Measurements from ENCODE around the gene GTF3C1. TPM values are rescaled to one million over a fixed set of nuclear protein-coding genes. Genes with fewer than 3 reads are reported as not detected.

The GTF3C1 gene
- total RNA-seq, 4 donors from 2014 or later: 38.5 to 57.2 (median 41.0) TPM

DNA sequence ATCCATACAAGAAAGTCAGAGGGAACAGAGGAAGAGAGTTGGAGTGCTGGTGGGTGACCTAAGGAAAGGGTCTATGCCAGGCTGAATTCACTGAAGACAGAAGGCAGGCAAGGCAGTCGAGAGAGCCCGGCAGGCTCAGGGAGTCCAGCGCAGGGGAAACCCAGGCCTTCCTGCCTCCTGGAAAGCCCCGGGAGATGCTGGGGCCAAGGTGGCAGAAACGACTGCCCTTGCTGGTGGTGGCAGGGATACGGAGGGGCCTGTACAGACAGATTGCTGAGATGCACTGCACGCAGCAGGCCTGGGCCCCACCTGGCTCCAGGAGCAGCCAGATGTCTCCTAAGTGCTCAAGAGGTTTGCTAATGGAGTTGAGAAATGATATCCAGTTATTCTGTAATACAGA is 59.8 kb downstream of the GTF3C1 start:
- no peak for DNase-seq (ENCODE audit: low spot score)
- TF ChIP-seq, protein P1, sequence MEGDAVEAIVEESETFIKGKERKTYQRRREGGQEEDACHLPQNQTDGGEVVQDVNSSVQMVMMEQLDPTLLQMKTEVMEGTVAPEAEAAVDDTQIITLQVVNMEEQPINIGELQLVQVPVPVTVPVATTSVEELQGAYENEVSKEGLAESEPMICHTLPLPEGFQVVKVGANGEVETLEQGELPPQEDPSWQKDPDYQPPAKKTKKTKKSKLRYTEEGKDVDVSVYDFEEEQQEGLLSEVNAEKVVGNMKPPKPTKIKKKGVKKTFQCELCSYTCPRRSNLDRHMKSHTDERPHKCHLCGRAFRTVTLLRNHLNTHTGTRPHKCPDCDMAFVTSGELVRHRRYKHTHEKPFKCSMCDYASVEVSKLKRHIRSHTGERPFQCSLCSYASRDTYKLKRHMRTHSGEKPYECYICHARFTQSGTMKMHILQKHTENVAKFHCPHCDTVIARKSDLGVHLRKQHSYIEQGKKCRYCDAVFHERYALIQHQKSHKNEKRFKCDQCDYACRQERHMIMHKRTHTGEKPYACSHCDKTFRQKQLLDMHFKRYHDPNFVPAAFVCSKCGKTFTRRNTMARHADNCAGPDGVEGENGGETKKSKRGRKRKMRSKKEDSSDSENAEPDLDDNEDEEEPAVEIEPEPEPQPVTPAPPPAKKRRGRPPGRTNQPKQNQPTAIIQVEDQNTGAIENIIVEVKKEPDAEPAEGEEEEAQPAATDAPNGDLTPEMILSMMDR (IDR thresholded peaks at IDR 0.05): no peak
- no peak for ATAC-seq (ENCODE audit: low FRiP score)

- TF ChIP-seq, protein P1 (IDR thresholded peaks at IDR 0.05): no peak
- no peak for ATAC-seq (ENCODE audit: low FRiP score)
- DNase-seq (ENCODE audit: low spot score): no peak
These were observed 60.3 kb downstream of the GTF3C1 start for GRCh38 chr16:27489421-27489820.

DNA sequence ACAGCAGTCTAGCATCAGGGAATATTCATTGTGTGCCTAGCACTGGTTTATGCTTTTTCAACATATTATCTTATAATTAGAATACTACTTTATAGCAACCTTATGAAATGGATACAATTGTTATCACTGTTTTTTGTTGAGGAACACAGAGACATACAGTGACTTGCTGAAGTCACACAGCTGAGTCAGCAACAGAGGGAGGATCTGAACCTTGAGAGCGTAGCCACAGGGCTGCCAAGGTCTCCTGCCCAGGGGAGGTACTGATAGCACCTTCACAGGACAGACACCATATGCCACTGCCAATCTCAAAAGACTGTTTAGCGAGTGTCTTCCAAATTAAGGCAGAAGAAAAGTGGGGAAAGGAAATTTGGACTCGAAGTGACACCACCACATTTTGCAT is 63.0 kb downstream of the GTF3C1 start:
- TF ChIP-seq, protein P1 (IDR thresholded peaks at IDR 0.05): no peak
- DNase-seq (ENCODE audit: low spot score) (no peak), ATAC-seq (ENCODE audit: low FRiP score) (no peak)

- DNase-seq (ENCODE audit: low spot score) (no peak), ATAC-seq (ENCODE audit: low FRiP score) (no peak)
- TF ChIP-seq, protein P1 (IDR thresholded peaks at IDR 0.05): no peak
These were observed 63.4 kb downstream of the GTF3C1 start for GRCh38 chr16:27486344-27486743.

- no peak for ATAC-seq (ENCODE audit: low FRiP score)
- DNase-seq (ENCODE audit: low spot score): no peak
- TF ChIP-seq, protein P1 (IDR thresholded peaks at IDR 0.05): no peak
These were observed 63.9 kb downstream of the GTF3C1 start for GRCh38 chr16:27485811-27486210.

DNA sequence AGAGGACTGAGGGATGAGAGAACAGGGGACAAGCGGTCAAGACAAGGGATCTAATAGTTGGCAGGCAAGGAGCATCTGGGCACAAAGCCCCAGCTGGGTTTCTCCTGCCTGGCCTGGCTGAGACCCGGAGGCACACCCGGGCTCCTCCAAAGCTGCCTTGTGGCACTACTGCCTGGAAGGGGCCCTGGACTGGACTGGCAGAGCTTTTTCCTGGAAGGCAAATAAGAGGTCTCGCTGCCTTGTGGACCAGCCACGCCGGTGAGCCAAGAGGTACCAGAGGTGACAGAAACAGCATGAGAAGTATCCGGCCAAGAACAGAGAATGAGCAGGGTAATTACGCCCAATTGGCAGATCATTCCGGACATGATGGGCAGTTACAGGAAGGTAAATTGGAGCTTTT is 64.6 kb downstream of the GTF3C1 start:
- ATAC-seq (ENCODE audit: low FRiP score) (no peak), DNase-seq (ENCODE audit: low spot score) (no peak)
- TF ChIP-seq, protein P1 (IDR thresholded peaks at IDR 0.05): no peak

- TF ChIP-seq, protein P1 (IDR thresholded peaks at IDR 0.05): no peak
- ATAC-seq (ENCODE audit: low FRiP score): no peak
- no peak for DNase-seq (ENCODE audit: low spot score)
These were observed 66.1 kb downstream of the GTF3C1 start for GRCh38 chr16:27483624-27484023.
